ENCODE measurements around the gene ABLIM3. TPM values are rescaled to one million over a fixed set of nuclear protein-coding genes. Genes with fewer than 3 reads are reported as not detected.

ABLIM3 gene
- total and polyA plus RNA-seq, 2 experiments from 2014 or later: 0.19 to 2.2 TPM

DNA sequence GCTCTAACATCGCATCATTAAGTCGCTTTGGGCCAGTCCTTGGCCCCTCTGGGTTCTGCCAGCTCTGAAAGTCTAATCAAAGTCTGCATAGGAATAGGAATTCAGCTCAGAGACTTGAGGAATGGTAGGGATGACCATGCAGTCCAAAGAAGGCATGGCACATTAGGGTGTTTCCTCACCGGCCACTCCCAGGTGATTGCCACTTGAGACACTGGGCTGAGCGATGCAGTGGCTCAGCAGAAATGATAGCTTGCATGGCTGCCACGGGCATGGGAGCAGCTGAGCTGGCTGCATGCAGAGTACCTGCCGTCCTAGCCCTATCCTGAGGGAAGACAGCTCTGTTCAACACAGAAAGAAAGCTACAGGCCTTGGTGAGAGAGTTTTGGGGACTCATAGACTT, 159.1 kb downstream of the ABLIM3 start:
- no peaks in the 10 kb centered on the region for H3K9me2 ChIP-seq (ENCODE audit: insufficient read depth)
- Mint-ChIP-seq H3K9me3 (no peaks in the 10 kb centered on the region), H3K27ac (no peak overlapping the region), H3K27me3 (ENCODE audit: insufficient read depth, low read depth, poor library complexity) (peaks cover 2% of the 10 kb centered on the region), H3K4me3 (no peak overlapping the region), H3K36me3 (ENCODE audit: low read depth) (no peaks in the 10 kb centered on the region), H3K4me1 (peaks cover 8% of the 10 kb centered on the region)
- no peak overlapping the region for H3K27ac ChIP-seq (ENCODE audit: low read depth)
- no peaks in the 10 kb centered on the region for H3K4me1 ChIP-seq (ENCODE audit: insufficient read depth)
- no peaks in the 10 kb centered on the region for H3K27me3 ChIP-seq (ENCODE audit: insufficient read depth)
- no peaks in the 10 kb centered on the region for H3K36me3 ChIP-seq (ENCODE audit: insufficient read depth)
- DNase-seq (ENCODE audit: low spot score): no peak
- H2AFZ ChIP-seq: no peak overlapping the region
- ATAC-seq: no peak
- H4K20me1 ChIP-seq (replicated peaks; ENCODE audit: insufficient read depth): no peaks in the 10 kb centered on the region
- no peaks in the 10 kb centered on the region for H3K79me2 ChIP-seq (replicated peaks; ENCODE audit: insufficient read depth)
- TF ChIP-seq NANOG (IDR thresholded peaks at IDR 0.05; ENCODE audit: borderline replicate concordance) (no peak), ZNF331 (CRISPR knock-in tag; IDR thresholded peaks at IDR 0.05; ENCODE audit: low read depth) (no peak), CREB1 (CRISPR knock-in tag; IDR thresholded peaks at IDR 0.05; ENCODE audit: low read depth) (no peak), EZH2 (IDR thresholded peaks at IDR 0.05; ENCODE audit: low read depth, unreplicated experiment) (no peak), EZH2phosphoT487 (IDR thresholded peaks at IDR 0.05; ENCODE audit: unreplicated experiment) (no peak), JUNB (IDR thresholded peaks at IDR 0.05; ENCODE audit: unreplicated experiment) (no peak), POLR2AphosphoS5 (IDR thresholded peaks at IDR 0.05; ENCODE audit: low read depth) (no peak)
- TF ChIP-seq, protein P1, sequence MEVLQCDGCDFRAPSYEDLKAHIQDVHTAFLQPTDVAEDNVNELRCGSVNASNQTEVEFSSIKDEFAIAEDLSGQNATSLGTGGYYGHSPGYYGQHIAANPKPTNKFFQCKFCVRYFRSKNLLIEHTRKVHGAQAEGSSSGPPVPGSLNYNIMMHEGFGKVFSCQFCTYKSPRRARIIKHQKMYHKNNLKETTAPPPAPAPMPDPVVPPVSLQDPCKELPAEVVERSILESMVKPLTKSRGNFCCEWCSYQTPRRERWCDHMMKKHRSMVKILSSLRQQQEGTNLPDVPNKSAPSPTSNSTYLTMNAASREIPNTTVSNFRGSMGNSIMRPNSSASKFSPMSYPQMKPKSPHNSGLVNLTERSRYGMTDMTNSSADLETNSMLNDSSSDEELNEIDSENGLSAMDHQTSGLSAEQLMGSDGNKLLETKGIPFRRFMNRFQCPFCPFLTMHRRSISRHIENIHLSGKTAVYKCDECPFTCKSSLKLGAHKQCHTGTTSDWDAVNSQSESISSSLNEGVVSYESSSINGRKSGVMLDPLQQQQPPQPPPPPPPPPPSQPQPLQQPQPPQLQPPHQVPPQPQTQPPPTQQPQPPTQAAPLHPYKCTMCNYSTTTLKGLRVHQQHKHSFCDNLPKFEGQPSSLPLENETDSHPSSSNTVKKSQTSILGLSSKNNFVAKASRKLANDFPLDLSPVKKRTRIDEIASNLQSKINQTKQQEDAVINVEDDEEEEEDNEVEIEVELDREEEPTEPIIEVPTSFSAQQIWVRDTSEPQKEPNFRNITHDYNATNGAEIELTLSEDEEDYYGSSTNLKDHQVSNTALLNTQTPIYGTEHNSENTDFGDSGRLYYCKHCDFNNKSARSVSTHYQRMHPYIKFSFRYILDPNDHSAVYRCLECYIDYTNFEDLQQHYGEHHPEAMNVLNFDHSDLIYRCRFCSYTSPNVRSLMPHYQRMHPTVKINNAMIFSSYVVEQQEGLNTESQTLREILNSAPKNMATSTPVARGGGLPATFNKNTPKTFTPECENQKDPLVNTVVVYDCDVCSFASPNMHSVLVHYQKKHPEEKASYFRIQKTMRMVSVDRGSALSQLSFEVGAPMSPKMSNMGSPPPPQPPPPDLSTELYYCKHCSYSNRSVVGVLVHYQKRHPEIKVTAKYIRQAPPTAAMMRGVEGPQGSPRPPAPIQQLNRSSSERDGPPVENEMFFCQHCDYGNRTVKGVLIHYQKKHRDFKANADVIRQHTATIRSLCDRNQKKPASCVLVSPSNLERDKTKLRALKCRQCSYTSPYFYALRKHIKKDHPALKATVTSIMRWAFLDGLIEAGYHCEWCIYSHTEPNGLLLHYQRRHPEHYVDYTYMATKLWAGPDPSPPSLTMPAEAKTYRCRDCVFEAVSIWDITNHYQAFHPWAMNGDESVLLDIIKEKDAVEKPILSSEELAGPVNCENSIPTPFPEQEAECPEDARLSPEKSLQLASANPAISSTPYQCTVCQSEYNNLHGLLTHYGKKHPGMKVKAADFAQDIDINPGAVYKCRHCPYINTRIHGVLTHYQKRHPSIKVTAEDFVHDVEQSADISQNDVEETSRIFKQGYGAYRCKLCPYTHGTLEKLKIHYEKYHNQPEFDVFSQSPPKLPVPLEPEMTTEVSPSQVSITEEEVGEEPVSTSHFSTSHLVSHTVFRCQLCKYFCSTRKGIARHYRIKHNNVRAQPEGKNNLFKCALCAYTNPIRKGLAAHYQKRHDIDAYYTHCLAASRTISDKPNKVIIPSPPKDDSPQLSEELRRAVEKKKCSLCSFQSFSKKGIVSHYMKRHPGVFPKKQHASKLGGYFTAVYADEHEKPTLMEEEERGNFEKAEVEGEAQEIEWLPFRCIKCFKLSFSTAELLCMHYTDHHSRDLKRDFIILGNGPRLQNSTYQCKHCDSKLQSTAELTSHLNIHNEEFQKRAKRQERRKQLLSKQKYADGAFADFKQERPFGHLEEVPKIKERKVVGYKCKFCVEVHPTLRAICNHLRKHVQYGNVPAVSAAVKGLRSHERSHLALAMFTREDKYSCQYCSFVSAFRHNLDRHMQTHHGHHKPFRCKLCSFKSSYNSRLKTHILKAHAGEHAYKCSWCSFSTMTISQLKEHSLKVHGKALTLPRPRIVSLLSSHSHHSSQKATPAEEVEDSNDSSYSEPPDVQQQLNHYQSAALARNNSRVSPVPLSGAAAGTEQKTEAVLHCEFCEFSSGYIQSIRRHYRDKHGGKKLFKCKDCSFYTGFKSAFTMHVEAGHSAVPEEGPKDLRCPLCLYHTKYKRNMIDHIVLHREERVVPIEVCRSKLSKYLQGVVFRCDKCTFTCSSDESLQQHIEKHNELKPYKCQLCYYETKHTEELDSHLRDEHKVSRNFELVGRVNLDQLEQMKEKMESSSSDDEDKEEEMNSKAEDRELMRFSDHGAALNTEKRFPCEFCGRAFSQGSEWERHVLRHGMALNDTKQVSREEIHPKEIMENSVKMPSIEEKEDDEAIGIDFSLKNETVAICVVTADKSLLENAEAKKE (CRISPR knock-in tag; IDR thresholded peaks at IDR 0.05): no peak
- TF ChIP-seq, protein P2, sequence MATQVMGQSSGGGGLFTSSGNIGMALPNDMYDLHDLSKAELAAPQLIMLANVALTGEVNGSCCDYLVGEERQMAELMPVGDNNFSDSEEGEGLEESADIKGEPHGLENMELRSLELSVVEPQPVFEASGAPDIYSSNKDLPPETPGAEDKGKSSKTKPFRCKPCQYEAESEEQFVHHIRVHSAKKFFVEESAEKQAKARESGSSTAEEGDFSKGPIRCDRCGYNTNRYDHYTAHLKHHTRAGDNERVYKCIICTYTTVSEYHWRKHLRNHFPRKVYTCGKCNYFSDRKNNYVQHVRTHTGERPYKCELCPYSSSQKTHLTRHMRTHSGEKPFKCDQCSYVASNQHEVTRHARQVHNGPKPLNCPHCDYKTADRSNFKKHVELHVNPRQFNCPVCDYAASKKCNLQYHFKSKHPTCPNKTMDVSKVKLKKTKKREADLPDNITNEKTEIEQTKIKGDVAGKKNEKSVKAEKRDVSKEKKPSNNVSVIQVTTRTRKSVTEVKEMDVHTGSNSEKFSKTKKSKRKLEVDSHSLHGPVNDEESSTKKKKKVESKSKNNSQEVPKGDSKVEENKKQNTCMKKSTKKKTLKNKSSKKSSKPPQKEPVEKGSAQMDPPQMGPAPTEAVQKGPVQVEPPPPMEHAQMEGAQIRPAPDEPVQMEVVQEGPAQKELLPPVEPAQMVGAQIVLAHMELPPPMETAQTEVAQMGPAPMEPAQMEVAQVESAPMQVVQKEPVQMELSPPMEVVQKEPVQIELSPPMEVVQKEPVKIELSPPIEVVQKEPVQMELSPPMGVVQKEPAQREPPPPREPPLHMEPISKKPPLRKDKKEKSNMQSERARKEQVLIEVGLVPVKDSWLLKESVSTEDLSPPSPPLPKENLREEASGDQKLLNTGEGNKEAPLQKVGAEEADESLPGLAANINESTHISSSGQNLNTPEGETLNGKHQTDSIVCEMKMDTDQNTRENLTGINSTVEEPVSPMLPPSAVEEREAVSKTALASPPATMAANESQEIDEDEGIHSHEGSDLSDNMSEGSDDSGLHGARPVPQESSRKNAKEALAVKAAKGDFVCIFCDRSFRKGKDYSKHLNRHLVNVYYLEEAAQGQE (IDR thresholded peaks at IDR 0.05; ENCODE audit: unreplicated experiment): no peak
- H3F3A ChIP-seq (replicated peaks; ENCODE audit: low read depth): no peaks in the 10 kb centered on the region
- H3K4me2 ChIP-seq: no peak overlapping the region
- no peak overlapping the region for H3K4me3 ChIP-seq

All from GM23338 (cell line).